Dermis microvascular lymphatic vessel endothelial cell (primary cell): ENCODE data around the gene ZNF567. TPM values are rescaled to one million over a fixed set of nuclear protein-coding genes. Genes with fewer than 3 reads are reported as not detected.

Experiments
- DNase-seq, 2 donors: peaks; one replicate each; pipeline versions ENCODE4 v3.0.0 to v3.0.0-alpha.2; 2010; ENCODE audit warnings: low read depth in 2 of 2
- total RNA-seq: library from RNA; depleted of rRNA; stranded (reverse); fragments of >200 nt; gene quantifications from 2 replicates; pipeline ENCODE4 v1.2.1, GENCODE V29; 2014

The ZNF567 gene
- total RNA-seq, 1 donor from 2014 or later = 2.8 TPM

- no peak for DNase-seq
Measured at GRCh38 chr19:36750066-36750691, 62.8 kb downstream of the ZNF567 start.

Other genes with a start within 250 kb of the ZNF567 start
- gene ZNF566, start 198.1 kb upstream of the ZNF567 start, total RNA-seq = 5.6 and 7.8 TPM in 2 replicates
- 12.7 and 18.5 TPM in 2 replicates for gene ZNF260, start 159.3 kb upstream of the ZNF567 start, total RNA-seq
- gene ZNF529, start 114.3 kb upstream of the ZNF567 start, total RNA-seq = 4.6 and 5.9 TPM in 2 replicates
- 3.1 and 3.9 TPM in 2 replicates for gene ZNF382, start 82.3 kb upstream of the ZNF567 start, total RNA-seq
- gene ZNF461, start 20.8 kb upstream of the ZNF567 start, total RNA-seq = 5.4 TPM in 2 replicates
- 1.7 and 5.1 TPM in 2 replicates for gene ZNF850, start 85.2 kb downstream of the ZNF567 start, total RNA-seq
- gene ZNF790, start 150.8 kb downstream of the ZNF567 start, total RNA-seq = 8.3 and 8.5 TPM in 2 replicates
- gene ZNF345, start 163.3 kb downstream of the ZNF567 start, total RNA-seq = 2.6 and 5.1 TPM in 2 replicates
- gene ZNF829, start 228.7 kb downstream of the ZNF567 start, total RNA-seq = 1.3 and 1.6 TPM in 2 replicates
- 7.0 and 7.6 TPM in 2 replicates for gene ZNF568, start 228.7 kb downstream of the ZNF567 start, total RNA-seq